HG03135 (cell line): ENCODE results near the gene ALG14.
"Not testable (repeated sequence)": the region's sequence is repeated elsewhere in the genome, so short reads cannot be mapped to it uniquely, and the experiment has no call there.

ENCODE experiments used
- ATAC-seq: cut with Tn5 transposase; IDR thresholded peaks from one replicate; pipeline ENCODE4 v1.9.1; 2021; ENCODE audit warnings: mild to moderate bottlenecking, moderate library complexity; ENCODE audit not compliant: unreplicated experiment

Gene ALG14

GRCh38 chr1:94961988-94962387, 110.8 kb downstream of the ALG14 start:
- ATAC-seq: no peak

- no peak for ATAC-seq
Measured at GRCh38 chr1:94961582-94961981, 111.2 kb downstream of the ALG14 start.

GRCh38 chr1:94958081-94958480, 114.7 kb downstream of the ALG14 start:
- no peak for ATAC-seq

GRCh38 chr1:94955767-94956632, 116.8 kb downstream of the ALG14 start:
- ATAC-seq: no peak

GRCh38 chr1:94954263-94955220, 118.2 kb downstream of the ALG14 start:
- no peak for ATAC-seq

GRCh38 chr1:94953746-94954145, 119.0 kb downstream of the ALG14 start:
- ATAC-seq: no peak

- no peak for ATAC-seq
Measured at GRCh38 chr1:94953107-94953506, 119.6 kb downstream of the ALG14 start.

- no peak for ATAC-seq
Measured at GRCh38 chr1:94952539-94952938, 120.2 kb downstream of the ALG14 start.

- no peak for ATAC-seq
Measured at GRCh38 chr1:94951509-94952208, 121.1 kb downstream of the ALG14 start.

GRCh38 chr1:94951046-94951445, 121.7 kb downstream of the ALG14 start:
- no peak for ATAC-seq

GRCh38 chr1:94949681-94950661, 122.8 kb downstream of the ALG14 start:
- no peak for ATAC-seq

GRCh38 chr1:94947437-94947836, 125.3 kb downstream of the ALG14 start:
- no peak for ATAC-seq

GRCh38 chr1:94946886-94947285, 125.9 kb downstream of the ALG14 start:
- ATAC-seq: no peak

- no peak for ATAC-seq
Measured at GRCh38 chr1:94942171-94943128, 130.3 kb downstream of the ALG14 start.

GRCh38 chr1:94941480-94941879, 131.3 kb downstream of the ALG14 start:
- not testable (repeated sequence) for ATAC-seq

GRCh38 chr1:94940738-94941137, 132.0 kb downstream of the ALG14 start:
- ATAC-seq: no peak

- no peak for ATAC-seq
Measured at GRCh38 chr1:94937820-94938219, 134.9 kb downstream of the ALG14 start.

- no peak for ATAC-seq
Measured at GRCh38 chr1:94936861-94937620, 135.7 kb downstream of the ALG14 start.
